GM10847 (cell line): Measurements from ENCODE around the gene EIPR1.

Experiments used
- POLR2A ChIP-seq: IDR thresholded peaks from 2 replicates; pipeline ENCODE4 v1.6.1; 2011; ENCODE audit not compliant: insufficient read length; ENCODE audit errors: extremely low read depth

EIPR1 gene

GRCh38 chr2:3387011-3387410 lies 9.4 kb upstream of the EIPR1 start:
- TF ChIP-seq POLR2A, result no peak

- no peak for TF ChIP-seq POLR2A
Observed at GRCh38 chr2:3386448-3386958, 8.9 kb upstream of the EIPR1 start.

GRCh38 chr2:3379647-3380534 lies 2.3 kb upstream of the EIPR1 start, which contains the start of gene TRAPPC12:
TRAPPC12 (plus strand) TSS chr2:3379694; CDS start chr2:3387624, 7,930 bp downstream.
- TF ChIP-seq POLR2A, result peak; percentile 84

GRCh38 chr2:3379339-3379646 lies 1.7 kb upstream of the EIPR1 start:
- no peak for TF ChIP-seq POLR2A

GRCh38 chr2:3377279-3377611 lies 373 bp downstream of the EIPR1 start:
- TF ChIP-seq POLR2A, result no peak

GRCh38 chr2:3376821-3377220 lies 797 bp downstream of the EIPR1 start:
- TF ChIP-seq POLR2A, result no peak

- no peak for TF ChIP-seq POLR2A
Observed at GRCh38 chr2:3368261-3368722, 9.3 kb downstream of the EIPR1 start.

- no peak for TF ChIP-seq POLR2A
Observed at GRCh38 chr2:3365219-3365618, 12.4 kb downstream of the EIPR1 start.

- TF ChIP-seq POLR2A, result no peak
Observed at GRCh38 chr2:3361518-3362389, 15.9 kb downstream of the EIPR1 start.

- no peak for TF ChIP-seq POLR2A
Observed at GRCh38 chr2:3357926-3358325, 19.7 kb downstream of the EIPR1 start.

GRCh38 chr2:3356799-3357198 lies 20.8 kb downstream of the EIPR1 start:
- no peak for TF ChIP-seq POLR2A

GRCh38 chr2:3355951-3356569 lies 21.6 kb downstream of the EIPR1 start:
- no peak for TF ChIP-seq POLR2A

GRCh38 chr2:3354986-3355385 lies 22.6 kb downstream of the EIPR1 start:
- no peak for TF ChIP-seq POLR2A

GRCh38 chr2:3349211-3349693 lies 28.4 kb downstream of the EIPR1 start:
- TF ChIP-seq POLR2A, result no peak

- TF ChIP-seq POLR2A, result no peak
Observed at GRCh38 chr2:3348767-3349166, 28.9 kb downstream of the EIPR1 start.
